GM12878 (cell line): Measurements from ENCODE around the gene EDC3. TPM values are rescaled to one million over a fixed set of nuclear protein-coding genes. Genes with fewer than 3 reads are reported as not detected.

ENCODE experiments used
- ATAC-seq: fragments of 200-7000 bp; cut with Tn5 transposase; 3 replicates; pipeline ENCODE4 v1.9.1; 2020; ENCODE audit warnings: mild to moderate bottlenecking, moderate library complexity
- BruUV-seq: library from RNA; stranded (reverse); fragments of 400-500 nt; replicated peaks from 2 replicates; lab custom pipeline; 2021; lab: Mats Ljungman, UMichigan
- CTCF ChIA-PET: fragments of 300-600 bp; sonication (Branson Sonifier 250); formaldehyde crosslinking; extraction: SDS; loops from one replicate; lab custom pipeline; 2021; ENCODE audit warnings: inconsistent platforms; lab: Yijun Ruan, JAX
- POLR2A ChIA-PET: fragments of 350-600 bp; formaldehyde crosslinking; extraction: SDS; loops from one replicate; lab custom pipeline; 2021; ENCODE audit warnings: inconsistent platforms; lab: Charles Lee
- RAD21 ChIA-PET: fragments of 300-600 bp; sonication (Branson Sonifier 250); formaldehyde crosslinking; loops from one replicate; lab custom pipeline; 2023; ENCODE audit warnings: antibody characterized with exemption; ENCODE audit not compliant: unreplicated experiment; lab: Charles Lee
- SMC1A ChIA-PET: fragments of 300-600 bp; sonication (Branson Sonifier 250); formaldehyde crosslinking; loops from one replicate; lab custom pipeline; 2023; ENCODE audit not compliant: unreplicated experiment, uncharacterized antibody; lab: Charles Lee
- DNase-seq: peaks from one replicate; pipeline ENCODE4 v3.0.0-alpha.2; 2011; ENCODE audit warnings: low read depth, low spot score
- FAIRE-seq: peaks from 3 replicates; lab custom pipeline; 2011; peaks lifted over from hg19 to GRCh38; lab: Jason Lieb, UNC
- H2AFZ ChIP-seq: 2 replicates; pipeline ENCODE4 v1.6.0; 2011; ENCODE audit warnings: low read depth, low read length, control low read depth; ENCODE audit not compliant: control insufficient read depth
- H3K27ac ChIP-seq: 2 replicates; pipeline ENCODE4 v1.5.1; 2011; ENCODE audit warnings: control low read depth; ENCODE audit not compliant: control insufficient read depth, insufficient read depth
- H3K27me3 ChIP-seq, 2 experiments: replicated peaks in 1 of 2; 2 replicates each; pipeline versions ENCODE4 v1.6.0 to v1.6.1; 2011; ENCODE audit warnings: low read length in 1 of 2; ENCODE audit not compliant: control insufficient read depth in 2 of 2, insufficient read depth in 2 of 2
- H3K36me3 ChIP-seq, 2 experiments: 2 replicates each; pipeline ENCODE4 v1.5.1; 2011; ENCODE audit warnings: low read length in 1 of 2; ENCODE audit not compliant: control insufficient read depth in 2 of 2, insufficient read depth in 2 of 2
- H3K4me1 ChIP-seq: 2 replicates; pipeline ENCODE4 v1.6.1; 2011; ENCODE audit warnings: mild to moderate bottlenecking, low read length, moderate library complexity, mixed read lengths; ENCODE audit not compliant: control insufficient read depth, insufficient read depth
- H3K4me2 ChIP-seq: 2 replicates; pipeline ENCODE4 v1.6.0; 2011; ENCODE audit warnings: control low read depth; ENCODE audit not compliant: control insufficient read depth, insufficient read depth
- H3K4me3 ChIP-seq: fragments of 200-600 bp; sonication (generic); 2 replicates; pipeline ENCODE4 v1.5.1; 2016
- H3K79me2 ChIP-seq: 2 replicates; pipeline ENCODE4 v1.6.0; 2011; ENCODE audit warnings: low read length; ENCODE audit not compliant: control insufficient read depth, insufficient read depth
- H3K9ac ChIP-seq: 2 replicates; pipeline ENCODE4 v1.8.0; 2011; ENCODE audit warnings: low read length, control low read depth, mixed read lengths; ENCODE audit not compliant: control insufficient read depth, insufficient read depth
- H3K9me3 ChIP-seq: replicated peaks from 3 replicates; pipeline ENCODE4 v1.5.1; 2011; ENCODE audit warnings: mild to moderate bottlenecking, low read length; ENCODE audit not compliant: control insufficient read depth, insufficient read depth
- H4K20me1 ChIP-seq: 2 replicates; pipeline ENCODE4 v1.6.0; 2011; ENCODE audit not compliant: control insufficient read depth, insufficient read depth
- ATF3 ChIP-seq: IDR thresholded peaks from 2 replicates; pipeline ENCODE4 v1.6.1; 2011; ENCODE audit warnings: low read depth, mild to moderate bottlenecking, low read length, moderate library complexity, borderline replicate concordance; ENCODE audit errors: extremely low read depth
- ATF7 ChIP-seq: fragments of 450-650 bp; IDR thresholded peaks from 2 replicates; pipeline ENCODE4 v1.6.1; 2016; ENCODE audit warnings: low read depth, mild to moderate bottlenecking
- BHLHE40 ChIP-seq, 2 experiments: fragments of 450-650 bp in 1 of 2; IDR thresholded peaks; 2 replicates each; pipeline ENCODE4 v1.6.1; 2011 to 2017; ENCODE audit warnings: low read depth in 2 of 2, borderline replicate concordance in 1 of 2, improper control_type of control experiment in 1 of 2, low read length in 1 of 2, mild to moderate bottlenecking in 1 of 2
- CREM ChIP-seq: IDR thresholded peaks from 2 replicates; pipeline ENCODE4 v1.6.1; 2014; ENCODE audit warnings: antibody characterized with exemption, low read depth
- E2F4 ChIP-seq: IDR thresholded peaks from 2 replicates; pipeline ENCODE4 v1.6.1; 2012; ENCODE audit warnings: low read depth, low read length, improper control_type of control experiment
- E4F1 ChIP-seq: fragments of 450-650 bp; IDR thresholded peaks from 2 replicates; pipeline ENCODE4 v1.6.1; 2018; ENCODE audit warnings: borderline replicate concordance, mild to moderate bottlenecking; ENCODE audit not compliant: partially characterized antibody
- IKZF1 ChIP-seq: fragments of 450-650 bp; conservative IDR thresholded peaks from 2 replicates; pipeline ENCODE4 v1.6.1; 2017; ENCODE audit warnings: antibody characterized with exemption, mild to moderate bottlenecking
- IRF4 ChIP-seq: IDR thresholded peaks from 2 replicates; pipeline ENCODE4 v1.6.1; 2011; ENCODE audit warnings: low read depth, low read length
- IRF5 ChIP-seq: fragments of 450-650 bp; IDR thresholded peaks from 2 replicates; pipeline ENCODE4 v1.6.1; 2017; ENCODE audit warnings: borderline replicate concordance
- LARP7 ChIP-seq: fragments of 450-650 bp; IDR thresholded peaks from 2 replicates; pipeline ENCODE4 v1.6.1; 2017; ENCODE audit warnings: mild to moderate bottlenecking
- NR2F1 ChIP-seq: fragments of 450-650 bp; conservative IDR thresholded peaks from 2 replicates; pipeline ENCODE4 v1.6.1; 2017; ENCODE audit warnings: mild to moderate bottlenecking
- NRF1 ChIP-seq: conservative IDR thresholded peaks from 2 replicates; pipeline ENCODE4 v1.6.1; 2011; ENCODE audit warnings: mild to moderate bottlenecking, low read depth, low read length, improper control_type of control experiment
- POU2F2 ChIP-seq: IDR thresholded peaks from 3 replicates; pipeline ENCODE4 v1.6.1; 2011; ENCODE audit warnings: low read depth, mild to moderate bottlenecking, low read length, borderline replicate concordance
- RELB ChIP-seq: fragments of 450-650 bp; IDR thresholded peaks from 2 replicates; pipeline ENCODE4 v1.6.1; 2017; ENCODE audit warnings: low read depth, mild to moderate bottlenecking, moderate library complexity
- SP1 ChIP-seq: IDR thresholded peaks from one replicate; pipeline ENCODE4 v1.6.1; 2011; ENCODE audit warnings: low read depth, low read length
- STAT3 ChIP-seq: IDR thresholded peaks from 2 replicates; pipeline ENCODE4 v1.6.1; 2011; ENCODE audit warnings: low read depth, low read length, improper control_type of control experiment
- ZNF622 ChIP-seq: fragments of 450-650 bp; IDR thresholded peaks from 2 replicates; pipeline ENCODE4 v1.6.1; 2017; ENCODE audit warnings: mild to moderate bottlenecking, inconsistent platforms
- WGBS: methylation state at CpG from one replicate; pipeline ENCODE4 v1.1.6; 2016; ENCODE audit warnings: low lambda C conversion rate; ENCODE audit not compliant: insufficient replicate concordance, insufficient coverage; ENCODE audit errors: missing lambda C conversion rate; 5-methylcytosine and 5-hydroxymethylcytosine counted together
- in situ Hi-C: fragments of 300-500 bp; cut with MboI; formaldehyde crosslinking; loops from 9 replicates; pipeline ENCODE4 v1.14.3; 2018; ENCODE audit warnings: mixed read lengths
- intact Hi-C: fragments of 100-400 bp; cut with micrococcal nuclease; formaldehyde crosslinking; loops from one replicate; pipeline ENCODE4 v1.14.2; 2022; ENCODE audit not compliant: unreplicated experiment
- polyA plus RNA-seq, 11 experiments: library from polyadenylated mRNA; depleted of rRNA in 4 of 11; unstranded in 6 of 11; stranded (reverse) in 5 of 11; fragments of >200 nt; fragmentation: Nextera tagmentation in 4 of 11; fragmentation: Illumina TruSeq in 1 of 11; extraction: Ambion mirVana in 4 of 11; extraction: Trizol in 1 of 11; gene quantifications; 1 replicate in 1 of 11; 2 replicates in 10 of 11; pipeline versions ENCODE4 v1.2.1 to v1.2.3, GENCODE V29; 2011 to 2016; ENCODE audit warnings: inconsistent platforms in 2 of 11, missing spikeins in 2 of 11, low read depth in 1 of 11
- total RNA-seq, 4 experiments: library from RNA; depleted of rRNA in 3 of 4; stranded (reverse); fragments of >200 nt in 3 of 4; fragmentation: Illumina TruSeq in 1 of 4; extraction: Trizol in 1 of 4; gene quantifications; 2 replicates each; pipeline versions ENCODE4 v1.2.1 to v1.2.3, GENCODE V29; 2013 to 2021

EDC3 gene
- total and polyA plus RNA-seq, 10 of the 15 experiments (the other 5 are each of a cell fraction or from before 2014, with no cell fraction given), result 11.8 to 48.4 (median 35.3) TPM

GRCh38 chr15:74732846-74733245, 37.0 kb upstream of the EDC3 start:
- ATAC-seq, result no peak
- Histone ChIP-seq H3K79me2 (no peaks in the 10 kb centered on the region), H3K4me1 (no peaks in the 10 kb centered on the region), H3K9me3 (no peaks in the 10 kb centered on the region; the same call in 2 of the 3 replicates), H3K4me3 (no peak overlapping the region), H2AFZ (no peak overlapping the region), H3K27me3 (peaks cover 0 to 1% of the 10 kb centered on the region in 2 experiments; a peak in 1 of 4 replicates), H4K20me1 (no peaks in the 10 kb centered on the region), H3K36me3 (no peaks in the 10 kb centered on the region), H3K27ac (no peak overlapping the region), H3K4me2 (no peak overlapping the region), H3K9ac (no peak overlapping the region)
- POLR2A ChIA-PET, result no interaction called here
- CTCF ChIA-PET, result interaction anchor here (0.9 kb wide), 1 partner anchor 35 kb away, joined by 3 read pairs; no protein-coding TSS in a partner anchor
- BruUV-seq, result no TSS peak
- DNase-seq, result no peak
- RAD21 ChIA-PET, result interaction anchor here (0.7 kb wide), 1 partner anchor 20 kb away, joined by 3 read pairs; no protein-coding TSS in a partner anchor
- FAIRE-seq, result no peak
- SMC1A ChIA-PET, result no interaction called here
- in situ Hi-C loops, result no loop called here
- intact Hi-C loops, result no loop called here
- WGBS, result 69% methylated on average over 5 of the region's 5 CpGs
- TF ChIP-seq NR2F1 (no peak), STAT3 (no peak), SP1 (no peak), ATF3 (no peak), IRF5 (no peak), CREM (no peak), ATF7 (no peak), NRF1 (no peak), E2F4 (no peak), IRF4 (no peak), E4F1 (no peak), POU2F2 (no peak), ZNF622 (no peak), RELB (no peak), BHLHE40 (IDR thresholded peaks at IDR 0.05; ENCODE audit: borderline replicate concordance in 1 of 2, low read depth in 2 of 2, low read length in 1 of 2) (no peak), IKZF1 (no peak), LARP7 (no peak)
